ENCODE results near the gene IGSF10. TPM values are rescaled to one million over a fixed set of nuclear protein-coding genes. Genes with fewer than 3 reads are reported as not detected.

The IGSF10 gene
- total RNA-seq, 3 donors from 2014 or later = 1.0 to 1.6 (median 1.3) TPM

- intact Hi-C loops (cut with DNase I, micrococcal nuclease) = no loop called here
- TF ChIP-seq CTCF (IDR thresholded peaks at IDR 0.05) = no peak
- Histone ChIP-seq H3K9me3 (peaks cover 3% of the 10 kb centered on the region), H3K4me1 (ENCODE audit: low read depth) (no peaks in the 10 kb centered on the region), H3K36me3 (ENCODE audit: low read depth) (no peaks in the 10 kb centered on the region), H3K4me3 (no peak overlapping the region)
- ATAC-seq = no peak
- no peak for DNase-seq
Measured at GRCh38 chr3:151480492-151480891, 19.6 kb upstream of the IGSF10 start.

DNA sequence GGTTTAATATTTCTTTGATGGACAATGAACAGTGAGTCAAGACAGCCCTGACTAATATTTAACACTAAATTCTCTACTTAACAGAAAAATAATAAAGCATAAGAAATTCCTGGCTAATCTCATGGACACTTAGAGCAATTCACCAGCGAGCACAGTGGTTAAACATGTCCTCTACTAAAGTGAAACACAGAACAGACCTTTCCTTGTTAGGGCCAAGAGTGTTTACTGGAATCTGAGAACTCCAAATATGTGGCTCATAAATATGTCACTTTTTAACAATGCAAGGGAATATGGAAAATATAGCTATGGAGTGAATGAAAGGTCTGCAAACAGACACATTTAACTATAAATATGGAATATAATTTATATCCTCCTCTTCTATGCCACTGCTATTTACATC, 18.6 kb upstream of the IGSF10 start:
- H3K4me1 ChIP-seq (ENCODE audit: low read depth) = no peaks in the 10 kb centered on the region
- TF ChIP-seq CTCF (IDR thresholded peaks at IDR 0.05) = no peak
- DNase-seq = no peak
- H3K4me3 ChIP-seq = no peak overlapping the region
- no peaks in the 10 kb centered on the region for H3K36me3 ChIP-seq (ENCODE audit: low read depth)
- peaks cover 3% of the 10 kb centered on the region for H3K9me3 ChIP-seq
- intact Hi-C loops (cut with DNase I, micrococcal nuclease) = no loop called here
- no peak for ATAC-seq

- no peak for ATAC-seq
- no peak for TF ChIP-seq CTCF (IDR thresholded peaks at IDR 0.05)
- H3K9me3 ChIP-seq = peaks cover 3% of the 10 kb centered on the region
- DNase-seq = no peak
- H3K4me1 ChIP-seq (ENCODE audit: low read depth) = no peaks in the 10 kb centered on the region
- H3K36me3 ChIP-seq (ENCODE audit: low read depth) = no peaks in the 10 kb centered on the region
- no peak overlapping the region for H3K4me3 ChIP-seq
- intact Hi-C loops (cut with DNase I, micrococcal nuclease) = no loop called here
Measured at GRCh38 chr3:151478335-151478697, 17.5 kb upstream of the IGSF10 start.

- intact Hi-C loops (cut with DNase I, micrococcal nuclease) = no loop called here
- DNase-seq = no peak
Measured at GRCh38 chr3:151477591-151478334, 16.9 kb upstream of the IGSF10 start.

GRCh38 chr3:151476344-151477018, 15.6 kb upstream of the IGSF10 start:
- intact Hi-C loops (cut with DNase I, micrococcal nuclease) = no loop called here

More at GRCh38 chr3:151477591-151478334, 16.9 kb upstream of the IGSF10 start:
- no peak for ATAC-seq
- Histone ChIP-seq H3K4me3 (no peak overlapping the region), H3K9me3 (peaks cover 3% of the 10 kb centered on the region), H3K36me3 (ENCODE audit: low read depth) (no peaks in the 10 kb centered on the region), H3K4me1 (ENCODE audit: low read depth) (no peaks in the 10 kb centered on the region)
- TF ChIP-seq CTCF (IDR thresholded peaks at IDR 0.05) = no peak

More at GRCh38 chr3:151476344-151477018, 15.6 kb upstream of the IGSF10 start:
- DNase-seq (no peak), ATAC-seq (no peak)
- H3K4me3 ChIP-seq = no peak overlapping the region
- no peaks in the 10 kb centered on the region for H3K36me3 ChIP-seq (ENCODE audit: low read depth)
- no peaks in the 10 kb centered on the region for H3K4me1 ChIP-seq (ENCODE audit: low read depth)
- TF ChIP-seq CTCF (IDR thresholded peaks at IDR 0.05) = no peak
- H3K9me3 ChIP-seq = no peaks in the 10 kb centered on the region

Measured in mucosa of descending colon (tissue), 3 donors.